Measurements from ENCODE around the gene NLGN1.

DNA sequence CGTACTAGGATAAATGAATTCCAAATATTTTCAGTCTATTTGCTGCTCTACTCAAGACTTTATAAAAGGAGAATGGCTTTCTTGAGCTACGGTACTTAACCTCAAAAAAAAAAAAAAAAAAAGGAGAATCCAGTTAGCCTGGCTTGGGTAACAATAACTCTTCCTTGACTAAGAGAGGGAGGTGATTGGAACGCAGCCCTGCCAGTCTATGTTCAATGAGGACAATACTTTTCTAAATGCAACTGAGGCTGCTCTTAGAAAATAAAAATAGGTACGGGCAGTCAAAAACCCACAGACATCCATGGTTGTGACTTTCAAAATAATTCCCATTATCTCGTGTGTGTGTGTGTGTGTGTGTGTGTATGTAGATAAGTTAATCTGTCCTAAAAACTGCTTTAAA is 799.9 kb downstream of the NLGN1 start:
- TF ChIP-seq, protein P1, sequence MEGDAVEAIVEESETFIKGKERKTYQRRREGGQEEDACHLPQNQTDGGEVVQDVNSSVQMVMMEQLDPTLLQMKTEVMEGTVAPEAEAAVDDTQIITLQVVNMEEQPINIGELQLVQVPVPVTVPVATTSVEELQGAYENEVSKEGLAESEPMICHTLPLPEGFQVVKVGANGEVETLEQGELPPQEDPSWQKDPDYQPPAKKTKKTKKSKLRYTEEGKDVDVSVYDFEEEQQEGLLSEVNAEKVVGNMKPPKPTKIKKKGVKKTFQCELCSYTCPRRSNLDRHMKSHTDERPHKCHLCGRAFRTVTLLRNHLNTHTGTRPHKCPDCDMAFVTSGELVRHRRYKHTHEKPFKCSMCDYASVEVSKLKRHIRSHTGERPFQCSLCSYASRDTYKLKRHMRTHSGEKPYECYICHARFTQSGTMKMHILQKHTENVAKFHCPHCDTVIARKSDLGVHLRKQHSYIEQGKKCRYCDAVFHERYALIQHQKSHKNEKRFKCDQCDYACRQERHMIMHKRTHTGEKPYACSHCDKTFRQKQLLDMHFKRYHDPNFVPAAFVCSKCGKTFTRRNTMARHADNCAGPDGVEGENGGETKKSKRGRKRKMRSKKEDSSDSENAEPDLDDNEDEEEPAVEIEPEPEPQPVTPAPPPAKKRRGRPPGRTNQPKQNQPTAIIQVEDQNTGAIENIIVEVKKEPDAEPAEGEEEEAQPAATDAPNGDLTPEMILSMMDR (IDR thresholded peaks at IDR 0.05): no peak
- TF ChIP-seq POLR2A (IDR thresholded peaks at IDR 0.05): no peak

Data from lower leg skin (tissue), 3 donors.